Measurements from ENCODE around the gene ZNF662. TPM values are rescaled to one million over a fixed set of nuclear protein-coding genes. Genes with fewer than 3 reads are reported as not detected.

ZNF662 gene
- total and polyA plus RNA-seq, 2 of the 8 experiments (the other 6 are each of a cell fraction or from before 2014, with no cell fraction given) = 0.03 TPM; not detected in 1

GRCh38 chr3:42884324-42884723 is 21.6 kb upstream of the ZNF662 start:
- Histone ChIP-seq H2BK12ac (ENCODE audit: low read depth, low read length) (peak overlapping the region; percentile 2; the same call in 1 of the 2 replicates), H4K91ac (replicated peaks; ENCODE audit: insufficient read length, low read length) (no peak overlapping the region), H3K9ac (replicated peaks in 1 of 4; ENCODE audit: extremely low read depth in 1 of 4, low read depth in 3 of 4, low read length in 3 of 4) (no peak overlapping the region), H3K23me2 (ENCODE audit: low read depth, low read length) (no peaks in the 10 kb centered on the region; the same call in 1 of the 2 replicates), H3K36me3 (ENCODE audit: control insufficient read depth in 2 of 4, insufficient read depth in 4 of 4, low read length in 3 of 4) (no peaks in the 10 kb centered on the region; a peak in 1 of 8 replicates), H2AK5ac (ENCODE audit: low read depth, low read length) (no peak overlapping the region), H3K56ac (replicated peaks; ENCODE audit: insufficient read length, low read depth, low read length) (no peak overlapping the region), H3K4me1 (replicated peaks in 1 of 4; ENCODE audit: control insufficient read depth in 3 of 4, insufficient read depth in 4 of 4, low read length in 3 of 4) (peaks cover 3 to 12% (median 7%) of the 10 kb centered on the region in 4 experiments; a peak in 4 of 7 replicates), H4K20me1 (replicated peaks in 1 of 2; ENCODE audit: control insufficient read depth in 1 of 2, insufficient read depth in 2 of 2, low read length in 2 of 2) (no peaks in the 10 kb centered on the region), H2BK20ac (ENCODE audit: low read length) (no peak overlapping the region), H3K4me3 (ENCODE audit: extremely low read depth in 1 of 4, insufficient read depth in 2 of 4, low read depth in 3 of 4, low read length in 4 of 4) (no peak overlapping the region), H2BK120ac (replicated peaks; ENCODE audit: low read depth, low read length) (no peak overlapping the region), H4K8ac (ENCODE audit: extremely low read depth, insufficient read depth, low read length) (no peak overlapping the region), H3K79me2 (ENCODE audit: control insufficient read depth in 1 of 2, insufficient read depth in 2 of 2, low read length in 2 of 2) (no peaks in the 10 kb centered on the region), H3K27me3 (replicated peaks in 1 of 4; ENCODE audit: control insufficient read depth in 3 of 4, extremely low read depth in 1 of 4, insufficient read depth in 3 of 4, low read length in 3 of 4) (no peaks in the 10 kb centered on the region), H3K79me1 (ENCODE audit: low read depth, low read length) (no peaks in the 10 kb centered on the region), H3K18ac (ENCODE audit: extremely low read depth, low read length) (no peak overlapping the region), H2AFZ (ENCODE audit: low read length) (no peak overlapping the region), H2BK15ac (ENCODE audit: low read length) (no peak overlapping the region), H3K4ac (replicated peaks; ENCODE audit: insufficient read length, low read depth, low read length) (no peak overlapping the region), H3K4me2 (ENCODE audit: insufficient read depth in 1 of 2, low read depth in 2 of 2, low read length in 2 of 2) (no peak overlapping the region), H3K14ac (ENCODE audit: insufficient read length) (no peak overlapping the region), H3K27ac (ENCODE audit: low read depth, low read length) (no peak overlapping the region), H4K5ac (ENCODE audit: insufficient read length, low read depth, low read length) (no peak overlapping the region), H3K23ac (ENCODE audit: insufficient read length) (no peak overlapping the region), H3K9me3 (ENCODE audit: insufficient read depth in 2 of 2, low read depth in 1 of 2, low read length in 1 of 2) (no peaks in the 10 kb centered on the region), H2BK5ac (ENCODE audit: low read depth, low read length) (no peak overlapping the region)
- ChIA-PET CTCF (ENCODE audit: partially characterized antibody) (no interaction called here), POLR2A (ENCODE audit: partially characterized antibody) (no interaction called here)
- DNase-seq (ENCODE audit: low read depth in 1 of 2, low spot score in 2 of 2) = no peak
- TF ChIP-seq SRF (IDR thresholded peaks at IDR 0.05; ENCODE audit: low read depth, low read length) (peak; percentile 27; the same call in 1 of the 2 replicates), RBBP5 (IDR thresholded peaks at IDR 0.05; ENCODE audit: borderline replicate concordance, low read depth, low read length) (no peak), MAFK (IDR thresholded peaks at IDR 0.05; ENCODE audit: low read depth, low read length) (0 out of 2 replicates have a peak, but pooled peaks have one; percentile 6)
- no peak for FAIRE-seq
- 89% methylated on average over 2 of the region's 2 CpGs; no CpG with 5 or more reads in 1 of the 2 experiments for WGBS, 2 experiments (ENCODE audit: extremely low coverage in 1 of 2, insufficient coverage in 1 of 2, insufficient read length in 1 of 2, insufficient replicate concordance in 2 of 2, low coverage in 1 of 2, low lambda C conversion rate in 2 of 2, missing lambda C conversion rate in 1 of 2)
